ENCODE data around the gene PDE1C. TPM values are rescaled to one million over a fixed set of nuclear protein-coding genes. Genes with fewer than 3 reads are reported as not detected.

The PDE1C gene
- total and polyA plus RNA-seq, 2 donors (not counting 1 experiment from before 2014, with no cell fraction given): 16.6 to 27.6 TPM

DNA sequence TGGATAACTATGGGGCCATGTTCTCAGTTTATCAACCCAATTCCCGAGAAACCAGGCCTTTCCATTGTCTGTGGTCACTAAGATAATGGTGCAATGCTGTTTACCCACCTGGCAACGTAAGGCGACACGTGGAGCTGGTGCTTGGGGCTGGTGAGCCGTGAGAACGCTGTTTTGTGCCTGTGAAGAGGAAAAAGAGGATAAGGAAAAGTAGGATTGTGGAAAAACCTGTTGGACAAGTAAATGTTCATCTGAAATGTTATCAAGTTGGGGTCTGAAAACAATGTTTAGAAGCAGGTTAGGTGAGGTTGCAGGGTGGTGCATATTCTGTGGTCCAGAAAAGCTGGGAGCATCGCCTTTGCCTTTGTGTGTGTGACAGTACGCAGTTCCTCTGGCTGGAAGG is 294.7 kb downstream of the PDE1C start:
- H3K36me3 ChIP-seq (ENCODE audit: control insufficient read depth, insufficient read depth, low read length): no peaks in the 10 kb centered on the region

DNA sequence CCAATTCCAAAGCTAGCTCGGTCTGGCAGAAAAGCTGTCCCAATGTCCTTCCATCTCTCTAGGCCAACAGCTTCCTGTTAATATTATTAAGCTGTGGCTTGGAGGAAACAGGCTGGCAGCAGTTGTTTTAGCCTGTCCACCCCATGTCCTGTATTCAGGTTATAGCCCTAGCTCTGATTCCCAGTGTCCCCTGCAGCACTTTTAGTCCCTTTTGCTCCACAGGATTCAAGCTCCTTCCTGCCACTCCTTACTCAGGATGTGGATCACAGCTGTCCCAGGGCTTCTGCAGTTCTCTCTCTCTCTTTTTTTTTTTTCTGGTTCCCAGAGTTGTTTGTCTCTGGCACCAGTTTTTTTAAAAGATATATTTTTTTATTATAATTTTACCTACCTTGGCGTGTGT is 298.0 kb downstream of the PDE1C start:
- no peak for DNase-seq (ENCODE audit: low read depth in 2 of 2)
- Histone ChIP-seq H3K4me3 (replicated peaks in 1 of 4; ENCODE audit: control extremely low read depth in 1 of 4, insufficient read depth in 1 of 4, low read depth in 3 of 4, low read length in 4 of 4) (no peak overlapping the region), H3K27me3 (ENCODE audit: control insufficient read depth, insufficient read depth, low read length) (no peaks in the 10 kb centered on the region), H3K36me3 (ENCODE audit: control insufficient read depth, insufficient read depth, low read length) (no peaks in the 10 kb centered on the region), H3K79me2 (ENCODE audit: control insufficient read depth, insufficient read depth, low read length) (no peaks in the 10 kb centered on the region), H3K4me2 (ENCODE audit: extremely low read depth, insufficient read depth, low read length) (no peak overlapping the region), H3K4me1 (ENCODE audit: control insufficient read depth, extremely low read depth, insufficient read depth, low read length) (no peaks in the 10 kb centered on the region), H3K27ac (ENCODE audit: insufficient read depth, low read length) (no peak overlapping the region), H4K20me1 (ENCODE audit: control insufficient read depth, extremely low read depth, insufficient read depth, low read length) (no peaks in the 10 kb centered on the region), H3K9me3 (ENCODE audit: control insufficient read depth, insufficient read depth, low read depth, low read length) (no peaks in the 10 kb centered on the region), H3K9ac (ENCODE audit: insufficient read depth, low read length) (no peak overlapping the region), H2AFZ (ENCODE audit: low read length) (no peak overlapping the region)
- TF ChIP-seq, protein P1, sequence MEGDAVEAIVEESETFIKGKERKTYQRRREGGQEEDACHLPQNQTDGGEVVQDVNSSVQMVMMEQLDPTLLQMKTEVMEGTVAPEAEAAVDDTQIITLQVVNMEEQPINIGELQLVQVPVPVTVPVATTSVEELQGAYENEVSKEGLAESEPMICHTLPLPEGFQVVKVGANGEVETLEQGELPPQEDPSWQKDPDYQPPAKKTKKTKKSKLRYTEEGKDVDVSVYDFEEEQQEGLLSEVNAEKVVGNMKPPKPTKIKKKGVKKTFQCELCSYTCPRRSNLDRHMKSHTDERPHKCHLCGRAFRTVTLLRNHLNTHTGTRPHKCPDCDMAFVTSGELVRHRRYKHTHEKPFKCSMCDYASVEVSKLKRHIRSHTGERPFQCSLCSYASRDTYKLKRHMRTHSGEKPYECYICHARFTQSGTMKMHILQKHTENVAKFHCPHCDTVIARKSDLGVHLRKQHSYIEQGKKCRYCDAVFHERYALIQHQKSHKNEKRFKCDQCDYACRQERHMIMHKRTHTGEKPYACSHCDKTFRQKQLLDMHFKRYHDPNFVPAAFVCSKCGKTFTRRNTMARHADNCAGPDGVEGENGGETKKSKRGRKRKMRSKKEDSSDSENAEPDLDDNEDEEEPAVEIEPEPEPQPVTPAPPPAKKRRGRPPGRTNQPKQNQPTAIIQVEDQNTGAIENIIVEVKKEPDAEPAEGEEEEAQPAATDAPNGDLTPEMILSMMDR (conservative IDR thresholded peaks at IDR 0.05 in 1 of 2, IDR thresholded peaks at IDR 0.05 in 1 of 2; ENCODE audit: low read depth in 1 of 2, low read length in 2 of 2): no peak
- TF ChIP-seq EZH2 (IDR thresholded peaks at IDR 0.05; ENCODE audit: low read length, missing control alignments): no peak

More for the DNA sequence above, 294.7 kb downstream of the PDE1C start:
- H3K9ac ChIP-seq (ENCODE audit: insufficient read depth, low read length): no peak overlapping the region
- no peaks in the 10 kb centered on the region for H3K79me2 ChIP-seq (ENCODE audit: control insufficient read depth, insufficient read depth, low read length)
- no peak overlapping the region for H3K27ac ChIP-seq (ENCODE audit: insufficient read depth, low read length)
- H3K9me3 ChIP-seq (ENCODE audit: control insufficient read depth, insufficient read depth, low read depth, low read length): no peaks in the 10 kb centered on the region
- no peaks in the 10 kb centered on the region for H4K20me1 ChIP-seq (ENCODE audit: control insufficient read depth, extremely low read depth, insufficient read depth, low read length)
- TF ChIP-seq, protein P1 (conservative IDR thresholded peaks at IDR 0.05 in 1 of 2, IDR thresholded peaks at IDR 0.05 in 1 of 2; ENCODE audit: low read depth in 1 of 2, low read length in 2 of 2): no peak
- TF ChIP-seq EZH2 (IDR thresholded peaks at IDR 0.05; ENCODE audit: low read length, missing control alignments): no peak
- no peak overlapping the region for H2AFZ ChIP-seq (ENCODE audit: low read length)
- H3K4me2 ChIP-seq (ENCODE audit: extremely low read depth, insufficient read depth, low read length): no peak overlapping the region
- DNase-seq (ENCODE audit: low read depth in 2 of 2): no peak
- H3K4me3 ChIP-seq (replicated peaks in 1 of 4; ENCODE audit: control extremely low read depth in 1 of 4, insufficient read depth in 1 of 4, low read depth in 3 of 4, low read length in 4 of 4): no peak overlapping the region
- H3K4me1 ChIP-seq (ENCODE audit: control insufficient read depth, extremely low read depth, insufficient read depth, low read length): no peaks in the 10 kb centered on the region
- no peaks in the 10 kb centered on the region for H3K27me3 ChIP-seq (ENCODE audit: control insufficient read depth, insufficient read depth, low read length)

DNA sequence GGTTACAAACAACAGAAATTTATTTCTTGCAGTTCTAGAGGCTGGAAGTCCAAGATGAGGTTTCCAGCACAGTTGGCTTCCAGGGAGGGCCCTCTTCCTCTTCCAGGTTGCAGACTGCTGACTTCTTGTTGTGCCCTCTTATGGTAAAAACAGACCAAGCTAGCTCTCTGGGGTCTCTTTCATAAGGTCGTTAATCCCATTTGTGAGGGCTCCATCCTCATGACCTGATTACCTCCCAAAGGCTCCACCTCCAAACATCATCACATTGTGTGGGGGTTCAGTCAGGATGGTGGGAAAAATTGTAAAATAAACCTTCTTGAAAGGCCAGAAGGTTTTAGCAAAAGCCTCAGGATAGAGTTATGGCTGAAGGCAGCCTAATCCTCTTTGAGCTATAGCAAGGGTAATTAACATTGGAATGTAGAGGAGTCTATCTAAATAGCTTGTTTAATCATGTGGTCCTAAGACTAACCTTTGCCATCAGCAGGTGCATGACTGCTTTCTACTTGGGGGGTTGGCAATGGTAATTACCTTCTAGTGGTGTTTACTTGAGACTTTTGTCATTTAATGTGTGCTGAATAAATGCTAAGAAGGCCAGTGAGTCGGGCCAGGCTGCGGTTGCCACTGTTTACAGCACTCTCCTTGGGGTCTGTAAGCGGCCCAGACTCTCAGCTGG is 302.4 kb downstream of the PDE1C start:
- no peak overlapping the region for H3K27ac ChIP-seq (ENCODE audit: insufficient read depth, low read length)
- H3K9ac ChIP-seq (ENCODE audit: insufficient read depth, low read length): no peak overlapping the region
- no peaks in the 10 kb centered on the region for H3K79me2 ChIP-seq (ENCODE audit: control insufficient read depth, insufficient read depth, low read length)
- no peak overlapping the region for H2AFZ ChIP-seq (ENCODE audit: low read length)
- no peaks in the 10 kb centered on the region for H3K9me3 ChIP-seq (ENCODE audit: control insufficient read depth, insufficient read depth, low read depth, low read length)
- no peaks in the 10 kb centered on the region for H3K4me1 ChIP-seq (ENCODE audit: control insufficient read depth, extremely low read depth, insufficient read depth, low read length)
- H3K27me3 ChIP-seq (ENCODE audit: control insufficient read depth, insufficient read depth, low read length): no peaks in the 10 kb centered on the region
- DNase-seq (ENCODE audit: low read depth in 2 of 2): no peak
- no peaks in the 10 kb centered on the region for H3K36me3 ChIP-seq (ENCODE audit: control insufficient read depth, insufficient read depth, low read length)
- no peak for TF ChIP-seq EZH2 (IDR thresholded peaks at IDR 0.05; ENCODE audit: low read length, missing control alignments)
- TF ChIP-seq, protein P1 (conservative IDR thresholded peaks at IDR 0.05 in 1 of 2, IDR thresholded peaks at IDR 0.05 in 1 of 2; ENCODE audit: low read depth in 1 of 2, low read length in 2 of 2): no peak
- H4K20me1 ChIP-seq (ENCODE audit: control insufficient read depth, extremely low read depth, insufficient read depth, low read length): no peaks in the 10 kb centered on the region
- no peak overlapping the region for H3K4me3 ChIP-seq (replicated peaks in 1 of 4; ENCODE audit: control extremely low read depth in 1 of 4, insufficient read depth in 1 of 4, low read depth in 3 of 4, low read length in 4 of 4)
- H3K4me2 ChIP-seq (ENCODE audit: extremely low read depth, insufficient read depth, low read length): no peak overlapping the region
